GM12878 (cell line): ENCODE measurements around the gene PANX2. TPM values are rescaled to one million over a fixed set of nuclear protein-coding genes. Genes with fewer than 3 reads are reported as not detected.

Experiments
- ATAC-seq: fragments of 200-7000 bp; cut with Tn5 transposase; 3 replicates; pipeline ENCODE4 v1.9.1; 2020; ENCODE audit warnings: mild to moderate bottlenecking, moderate library complexity
- BruUV-seq: library from RNA; stranded (reverse); fragments of 400-500 nt; replicated peaks from 2 replicates; lab custom pipeline; 2021; lab: Mats Ljungman, UMichigan
- CTCF ChIA-PET: fragments of 300-600 bp; sonication (Branson Sonifier 250); formaldehyde crosslinking; extraction: SDS; loops from one replicate; lab custom pipeline; 2021; ENCODE audit warnings: inconsistent platforms; lab: Yijun Ruan, JAX
- POLR2A ChIA-PET: fragments of 350-600 bp; formaldehyde crosslinking; extraction: SDS; loops from one replicate; lab custom pipeline; 2021; ENCODE audit warnings: inconsistent platforms; lab: Charles Lee
- RAD21 ChIA-PET: fragments of 300-600 bp; sonication (Branson Sonifier 250); formaldehyde crosslinking; loops from one replicate; lab custom pipeline; 2023; ENCODE audit warnings: antibody characterized with exemption; ENCODE audit not compliant: unreplicated experiment; lab: Charles Lee
- SMC1A ChIA-PET: fragments of 300-600 bp; sonication (Branson Sonifier 250); formaldehyde crosslinking; loops from one replicate; lab custom pipeline; 2023; ENCODE audit not compliant: unreplicated experiment, uncharacterized antibody; lab: Charles Lee
- DNase-seq: peaks from one replicate; pipeline ENCODE4 v3.0.0-alpha.2; 2011; ENCODE audit warnings: low read depth, low spot score
- FAIRE-seq: peaks from 3 replicates; lab custom pipeline; 2011; peaks lifted over from hg19 to GRCh38; lab: Jason Lieb, UNC
- H2AFZ ChIP-seq: 2 replicates; pipeline ENCODE4 v1.6.0; 2011; ENCODE audit warnings: low read depth, low read length, control low read depth; ENCODE audit not compliant: control insufficient read depth
- H3K27ac ChIP-seq: 2 replicates; pipeline ENCODE4 v1.5.1; 2011; ENCODE audit warnings: control low read depth; ENCODE audit not compliant: control insufficient read depth, insufficient read depth
- H3K27me3 ChIP-seq, 2 experiments: replicated peaks in 1 of 2; 2 replicates each; pipeline versions ENCODE4 v1.6.0 to v1.6.1; 2011; ENCODE audit warnings: low read length in 1 of 2; ENCODE audit not compliant: control insufficient read depth in 2 of 2, insufficient read depth in 2 of 2
- H3K36me3 ChIP-seq, 2 experiments: 2 replicates each; pipeline ENCODE4 v1.5.1; 2011; ENCODE audit warnings: low read length in 1 of 2; ENCODE audit not compliant: control insufficient read depth in 2 of 2, insufficient read depth in 2 of 2
- H3K4me1 ChIP-seq: 2 replicates; pipeline ENCODE4 v1.6.1; 2011; ENCODE audit warnings: mild to moderate bottlenecking, low read length, moderate library complexity, mixed read lengths; ENCODE audit not compliant: control insufficient read depth, insufficient read depth
- H3K4me2 ChIP-seq: 2 replicates; pipeline ENCODE4 v1.6.0; 2011; ENCODE audit warnings: control low read depth; ENCODE audit not compliant: control insufficient read depth, insufficient read depth
- H3K4me3 ChIP-seq: fragments of 200-600 bp; sonication (generic); 2 replicates; pipeline ENCODE4 v1.5.1; 2016
- H3K79me2 ChIP-seq: 2 replicates; pipeline ENCODE4 v1.6.0; 2011; ENCODE audit warnings: low read length; ENCODE audit not compliant: control insufficient read depth, insufficient read depth
- H3K9ac ChIP-seq: 2 replicates; pipeline ENCODE4 v1.8.0; 2011; ENCODE audit warnings: low read length, control low read depth, mixed read lengths; ENCODE audit not compliant: control insufficient read depth, insufficient read depth
- H3K9me3 ChIP-seq: replicated peaks from 3 replicates; pipeline ENCODE4 v1.5.1; 2011; ENCODE audit warnings: mild to moderate bottlenecking, low read length; ENCODE audit not compliant: control insufficient read depth, insufficient read depth
- H4K20me1 ChIP-seq: 2 replicates; pipeline ENCODE4 v1.6.0; 2011; ENCODE audit not compliant: control insufficient read depth, insufficient read depth
- CBX5 ChIP-seq: sonication (generic); IDR thresholded peaks from 2 replicates; pipeline ENCODE4 v1.6.1; 2016; ENCODE audit warnings: low read depth, moderate library complexity, mild to moderate bottlenecking, inconsistent platforms
- EZH2 ChIP-seq: IDR thresholded peaks from 2 replicates; pipeline ENCODE4 v1.6.1; 2012; ENCODE audit warnings: low read depth, mild to moderate bottlenecking, control low read depth, inconsistent platforms, low read length, borderline replicate concordance; ENCODE audit not compliant: control insufficient read depth
- KAT2A ChIP-seq: conservative IDR thresholded peaks from 2 replicates; pipeline ENCODE4 v1.6.1; 2011; ENCODE audit warnings: low read depth, low read length; ENCODE audit not compliant: control insufficient read depth
- MLLT1 ChIP-seq: fragments of 450-650 bp; IDR thresholded peaks from 2 replicates; pipeline ENCODE4 v1.6.1; 2016; ENCODE audit warnings: mild to moderate bottlenecking
- MTA3 ChIP-seq: IDR thresholded peaks from 2 replicates; pipeline ENCODE4 v1.6.1; 2012; ENCODE audit warnings: low read length, inconsistent platforms, borderline replicate concordance
- POLR2AphosphoS2 ChIP-seq: IDR thresholded peaks from 2 replicates; pipeline ENCODE4 v1.6.1; 2011; ENCODE audit warnings: low read depth, mild to moderate bottlenecking, low read length, improper control_type of control experiment, moderate library complexity
- RELB ChIP-seq: fragments of 450-650 bp; IDR thresholded peaks from 2 replicates; pipeline ENCODE4 v1.6.1; 2017; ENCODE audit warnings: low read depth, mild to moderate bottlenecking, moderate library complexity
- SIN3A ChIP-seq: IDR thresholded peaks from 2 replicates; pipeline ENCODE4 v1.6.1; 2012; ENCODE audit warnings: low read depth, low read length, improper control_type of control experiment
- SREBF1 ChIP-seq: IDR thresholded peaks from 2 replicates; pipeline ENCODE4 v1.6.1; 2012; ENCODE audit warnings: mild to moderate bottlenecking, low read length
- TBL1XR1 ChIP-seq: IDR thresholded peaks from 2 replicates; pipeline ENCODE4 v1.6.1; 2012; ENCODE audit warnings: low read depth, low read length, improper control_type of control experiment
- ZBTB4 ChIP-seq: fragments of 450-650 bp; formaldehyde crosslinking; IDR thresholded peaks from 2 replicates; pipeline ENCODE4 v1.4.0; 2022; ENCODE audit warnings: mild to moderate bottlenecking, moderate library complexity
- ZNF24 ChIP-seq: fragments of 450-650 bp; IDR thresholded peaks from 2 replicates; pipeline ENCODE4 v1.6.1; 2017; ENCODE audit warnings: antibody characterized with exemption, mild to moderate bottlenecking
- ZNF687 ChIP-seq: fragments of 450-650 bp; IDR thresholded peaks from 2 replicates; pipeline ENCODE4 v1.6.1; 2017; ENCODE audit warnings: mild to moderate bottlenecking, moderate library complexity
- WGBS: methylation state at CpG from one replicate; pipeline ENCODE4 v1.1.6; 2016; ENCODE audit warnings: low lambda C conversion rate; ENCODE audit not compliant: insufficient replicate concordance, insufficient coverage; ENCODE audit errors: missing lambda C conversion rate; 5-methylcytosine and 5-hydroxymethylcytosine counted together
- in situ Hi-C: fragments of 300-500 bp; cut with MboI; formaldehyde crosslinking; loops from 9 replicates; pipeline ENCODE4 v1.14.3; 2018; ENCODE audit warnings: mixed read lengths
- intact Hi-C: fragments of 100-400 bp; cut with micrococcal nuclease; formaldehyde crosslinking; loops from one replicate; pipeline ENCODE4 v1.14.2; 2022; ENCODE audit not compliant: unreplicated experiment
- polyA plus RNA-seq, 11 experiments: library from polyadenylated mRNA; depleted of rRNA in 4 of 11; unstranded in 6 of 11; stranded (reverse) in 5 of 11; fragments of >200 nt; fragmentation: Nextera tagmentation in 4 of 11; fragmentation: Illumina TruSeq in 1 of 11; extraction: Ambion mirVana in 4 of 11; extraction: Trizol in 1 of 11; gene quantifications; 1 replicate in 1 of 11; 2 replicates in 10 of 11; pipeline versions ENCODE4 v1.2.1 to v1.2.3, GENCODE V29; 2011 to 2016; ENCODE audit warnings: inconsistent platforms in 2 of 11, missing spikeins in 2 of 11, low read depth in 1 of 11
- total RNA-seq, 4 experiments: library from RNA; depleted of rRNA in 3 of 4; stranded (reverse); fragments of >200 nt in 3 of 4; fragmentation: Illumina TruSeq in 1 of 4; extraction: Trizol in 1 of 4; gene quantifications; 2 replicates each; pipeline versions ENCODE4 v1.2.1 to v1.2.3, GENCODE V29; 2013 to 2021

The PANX2 gene
- total and polyA plus RNA-seq, 10 of the 15 experiments (the other 5 are each of a cell fraction or from before 2014, with no cell fraction given), result 0.04 to 0.44 (median 0.17) TPM; not detected in 5

GRCh38 chr22:50145721-50146438, 24.7 kb upstream of the PANX2 start:
- ChIA-PET SMC1A (no interaction called here), POLR2A (no interaction called here), CTCF (interaction anchor here (1.4 to 1.6 kb wide), 2 partner anchors 63 to 65 kb away, joined by 3 to 4 read pairs; no protein-coding TSS in a partner anchor), RAD21 (no interaction called here)
- H3K27ac ChIP-seq, result no peak overlapping the region
- H3K9me3 ChIP-seq, result no peaks in the 10 kb centered on the region
- DNase-seq (no peak), ATAC-seq (no peak), FAIRE-seq (no peak)
- in situ Hi-C loops, result loop anchor here (5.0 kb wide), 1 partner anchor 66 kb away; no protein-coding TSS in a partner anchor
- no peak overlapping the region for H3K4me3 ChIP-seq
- intact Hi-C loops, result no loop called here
- H3K4me2 ChIP-seq, result no peak overlapping the region
- no peaks in the 10 kb centered on the region; a peak in 2 of 4 replicates for H3K27me3 ChIP-seq
- H3K36me3 ChIP-seq, result no peaks in the 10 kb centered on the region
- no peaks in the 10 kb centered on the region for H3K79me2 ChIP-seq
- H4K20me1 ChIP-seq, result no peaks in the 10 kb centered on the region
- no peaks in the 10 kb centered on the region for H3K4me1 ChIP-seq
- no TSS peak for BruUV-seq
- 41% methylated on average over 24 of the region's 25 CpGs for WGBS
- no peak overlapping the region for H3K9ac ChIP-seq
- H2AFZ ChIP-seq, result no peak overlapping the region
- TF ChIP-seq TBL1XR1 (no peak), ZBTB4 (no peak), SIN3A (no peak), POLR2AphosphoS2 (no peak), MLLT1 (no peak), EZH2 (no peak), MTA3 (no peak), ZNF687 (no peak), SREBF1 (no peak), CBX5 (no peak), ZNF24 (no peak), RELB (no peak), KAT2A (no peak)
